SK-N-SH treated with all-trans-retinoic acid at 6 μM for 48 hours (cell line): Measurements from ENCODE around the gene ADPRHL1.

Source experiments
- ATAC-seq: fragments of 200-7000 bp; cut with Tn5 transposase; 3 replicates; pipeline ENCODE4 v1.9.1; 2020; ENCODE audit warnings: mild to moderate bottlenecking, moderate library complexity
- ARNTL ChIP-seq: fragments of 450-650 bp; formaldehyde crosslinking; IDR thresholded peaks from 2 replicates; pipeline ENCODE4 v1.5.0; 2020; ENCODE audit warnings: low read depth, mild to moderate bottlenecking, moderate library complexity, borderline replicate concordance
- BACH2 ChIP-seq: fragments of 250-450 bp; sonication (Bioruptor Pico); IDR thresholded peaks from 2 replicates; pipeline ENCODE4 v1.9.0; 2021; ENCODE audit warnings: mild to moderate bottlenecking, borderline replicate concordance
- CSDC2 ChIP-seq: fragments of 250-450 bp; sonication (Bioruptor Pico); IDR thresholded peaks from 2 replicates; pipeline ENCODE4 v1.5.0; 2020; ENCODE audit warnings: mild to moderate bottlenecking, moderate library complexity
- ESRRG ChIP-seq: fragments of 250-450 bp; sonication (Bioruptor Pico); IDR thresholded peaks from 2 replicates; pipeline ENCODE4 v1.6.1; 2021; ENCODE audit warnings: mild to moderate bottlenecking
- GLIS3 ChIP-seq: fragments of 250-450 bp; sonication (Bioruptor Pico); IDR thresholded peaks from 2 replicates; pipeline ENCODE4 v1.5.0; 2020; ENCODE audit warnings: mild to moderate bottlenecking, moderate library complexity
- ISL1 ChIP-seq: fragments of 250-450 bp; sonication (Bioruptor Pico); IDR thresholded peaks from 2 replicates; pipeline ENCODE4 v2.1.2; 2022; ENCODE audit warnings: mild to moderate bottlenecking, moderate library complexity
- OSR1 ChIP-seq: fragments of 250-450 bp; sonication (Bioruptor Pico); IDR thresholded peaks from 2 replicates; pipeline ENCODE4 v1.8.0; 2022; ENCODE audit warnings: moderate library complexity, mild to moderate bottlenecking, inconsistent platforms
- PPARA ChIP-seq: fragments of 250-450 bp; sonication (Bioruptor Pico); IDR thresholded peaks from 2 replicates; pipeline ENCODE4 v1.5.0; 2020; ENCODE audit warnings: mild to moderate bottlenecking, borderline replicate concordance
- RARB ChIP-seq: fragments of 250-450 bp; sonication (Bioruptor Pico); IDR thresholded peaks from 2 replicates; pipeline ENCODE4 v1.8.0; 2021; ENCODE audit warnings: mild to moderate bottlenecking, moderate library complexity
- SNAI2 ChIP-seq: fragments of 250-450 bp; sonication (Bioruptor Pico); IDR thresholded peaks from 2 replicates; pipeline ENCODE4 v1.5.0; 2020; ENCODE audit warnings: mild to moderate bottlenecking, moderate library complexity
- TCF4 ChIP-seq: fragments of 250-450 bp; sonication (Bioruptor Pico); IDR thresholded peaks from 2 replicates; pipeline ENCODE4 v1.8.0; 2021; ENCODE audit warnings: mild to moderate bottlenecking, moderate library complexity, borderline replicate concordance
- TOX ChIP-seq: fragments of 250-450 bp; sonication (Bioruptor Pico); IDR thresholded peaks from 2 replicates; pipeline ENCODE4 v1.8.0; 2021; ENCODE audit warnings: mild to moderate bottlenecking, moderate library complexity, borderline replicate concordance
- ZC3H10 ChIP-seq: fragments of 250-450 bp; sonication (Bioruptor Pico); IDR thresholded peaks from 2 replicates; pipeline ENCODE4 v1.5.1; 2021; ENCODE audit warnings: mild to moderate bottlenecking, moderate library complexity
- ZFP3 ChIP-seq: fragments of 250-450 bp; sonication (Bioruptor Pico); IDR thresholded peaks from 2 replicates; pipeline ENCODE4 v1.5.0; 2020; ENCODE audit warnings: mild to moderate bottlenecking, moderate library complexity
- ZNF70 ChIP-seq: fragments of 450-650 bp; formaldehyde crosslinking; IDR thresholded peaks from 2 replicates; pipeline ENCODE4 v1.5.0; 2020; ENCODE audit warnings: mild to moderate bottlenecking, moderate library complexity
- ZNF8 ChIP-seq: fragments of 450-650 bp; formaldehyde crosslinking; IDR thresholded peaks from 2 replicates; pipeline ENCODE4 v1.5.0; 2020; ENCODE audit warnings: mild to moderate bottlenecking, moderate library complexity
- TF ChIP-seq, protein P1 (sequence below): fragments of 250-450 bp; sonication (Bioruptor Pico); IDR thresholded peaks from 2 replicates; pipeline ENCODE4 v1.8.0; 2021; ENCODE audit warnings: low read depth, mild to moderate bottlenecking, moderate library complexity, borderline replicate concordance
- TF ChIP-seq, protein P2 (sequence below): fragments of 250-450 bp; sonication (Bioruptor Pico); IDR thresholded peaks from 2 replicates; pipeline ENCODE4 v1.8.0; 2020; ENCODE audit warnings: mild to moderate bottlenecking, moderate library complexity, borderline replicate concordance
- TF ChIP-seq, protein P3 (sequence below): fragments of 250-450 bp; sonication (Bioruptor Pico); IDR thresholded peaks from 2 replicates; pipeline ENCODE4 v1.5.1; 2021; ENCODE audit warnings: mild to moderate bottlenecking, moderate library complexity

ADPRHL1 gene

DNA sequence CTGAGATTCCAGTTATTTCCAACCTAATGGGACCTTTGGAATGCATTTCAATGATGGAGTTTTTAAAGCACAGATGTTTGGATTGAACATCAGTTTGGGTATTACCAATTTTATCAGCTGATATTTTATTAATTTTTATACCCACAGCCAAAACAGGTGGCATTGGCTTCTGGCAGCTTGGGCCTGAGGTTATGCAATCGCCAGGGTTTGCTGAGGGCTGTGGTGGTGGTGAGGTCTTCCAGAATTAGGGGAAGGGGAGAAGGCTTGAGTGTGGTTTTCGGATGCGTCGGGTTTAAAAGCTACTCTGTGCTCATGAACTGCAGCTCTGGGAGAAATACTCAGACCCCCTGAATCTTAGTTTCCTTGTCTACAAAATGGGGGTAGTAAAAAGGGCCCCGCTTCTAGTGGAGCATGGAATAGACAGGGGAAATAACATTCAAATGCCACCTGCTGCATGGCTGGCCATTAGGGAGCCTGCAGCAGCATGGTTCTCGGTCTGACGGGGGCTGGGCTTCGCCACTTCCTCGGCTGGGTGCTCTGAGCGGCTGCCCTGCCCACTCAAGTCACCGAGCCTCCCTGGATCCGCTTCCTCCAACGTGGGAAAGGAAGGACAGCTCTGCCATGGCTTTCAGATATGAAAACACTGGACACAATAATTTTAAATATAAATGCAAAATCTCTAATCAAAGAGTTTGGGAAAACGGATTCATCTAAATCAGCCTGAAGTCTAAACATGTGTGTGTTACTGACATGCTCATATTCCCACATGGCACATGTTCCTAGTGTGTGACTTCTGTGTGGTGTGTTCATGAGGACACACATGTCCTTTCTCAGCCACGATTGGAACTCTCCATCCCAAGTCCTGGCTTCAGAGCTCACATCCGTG, 35.2 kb downstream of the ADPRHL1 start:
- no peak for ATAC-seq
- TF ChIP-seq OSR1 (CRISPR knock-in tag) (no peak), CSDC2 (no peak), ESRRG (CRISPR knock-in tag) (no peak), SNAI2 (CRISPR knock-in tag) (no peak), BACH2 (no peak), TOX (CRISPR knock-in tag) (no peak), RARB (CRISPR knock-in tag) (no peak), GLIS3 (no peak), PPARA (no peak), ZC3H10 (CRISPR knock-in tag) (no peak)

DNA sequence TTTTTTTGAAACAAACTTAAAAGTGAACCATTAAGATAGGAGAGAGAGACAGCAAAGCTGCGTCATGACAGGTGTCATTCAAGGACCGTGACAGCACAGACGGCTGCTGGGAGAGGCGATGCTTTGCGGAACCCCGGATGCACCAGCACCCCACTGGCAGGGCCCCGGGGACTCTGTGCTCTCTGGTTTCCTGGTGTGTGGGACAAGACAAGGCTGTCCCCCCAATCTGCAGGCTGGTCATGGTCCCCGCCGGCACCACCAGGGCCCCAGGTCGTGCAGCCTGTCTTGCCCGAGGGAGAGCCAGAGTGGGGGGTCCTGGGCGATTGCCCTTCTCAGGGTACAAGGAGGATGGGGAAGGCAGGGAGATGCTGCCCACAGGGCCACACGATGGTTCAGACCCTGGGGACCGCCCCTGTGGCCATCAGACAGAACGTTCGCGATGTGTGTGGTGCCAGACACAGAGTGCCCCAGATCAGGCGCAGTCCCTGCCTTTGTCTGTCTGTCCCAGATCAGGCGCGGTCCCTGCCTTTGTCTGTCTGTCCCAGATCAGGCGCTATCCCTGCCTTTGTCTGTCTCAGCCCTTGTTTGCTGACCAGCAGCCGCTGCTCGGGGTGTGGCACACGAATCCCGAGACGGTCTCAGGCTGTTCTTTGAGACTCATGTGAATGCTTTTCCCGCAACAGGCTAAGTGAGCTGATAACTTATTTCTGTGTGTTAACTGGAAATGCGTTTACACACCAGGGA, 36.1 kb downstream of the ADPRHL1 start:
- TF ChIP-seq ESRRG (CRISPR knock-in tag) (no peak), SNAI2 (CRISPR knock-in tag) (no peak), GLIS3 (no peak), CSDC2 (no peak), TCF4 (CRISPR knock-in tag) (no peak), ARNTL (CRISPR knock-in tag) (no peak)
- no peak for ATAC-seq

DNA sequence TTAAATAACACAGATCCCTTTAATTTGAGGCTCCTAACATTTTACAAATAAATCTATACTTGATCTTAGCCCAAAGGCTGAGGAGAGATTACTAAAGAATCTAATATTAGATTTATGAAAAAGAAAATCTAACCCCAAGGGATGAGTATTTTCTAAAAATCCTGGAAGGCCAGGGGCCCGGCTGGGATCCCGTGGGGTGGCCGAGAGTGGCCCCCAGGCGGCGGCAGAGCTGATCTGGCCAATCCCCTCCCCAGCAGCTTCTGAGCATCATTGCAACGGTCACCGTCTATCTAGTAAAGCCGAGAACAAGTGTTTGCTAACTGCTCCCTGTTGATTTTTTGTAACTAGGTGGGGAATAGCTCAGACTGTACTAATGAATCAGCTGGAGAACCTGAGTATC, 37.5 kb downstream of the ADPRHL1 start:
- ATAC-seq, result no peak
- TF ChIP-seq BACH2 (no peak), ZNF70 (no peak), SNAI2 (CRISPR knock-in tag) (no peak), OSR1 (CRISPR knock-in tag) (no peak), TOX (CRISPR knock-in tag) (no peak), ZC3H10 (CRISPR knock-in tag) (no peak), ZFP3 (CRISPR knock-in tag) (no peak), CSDC2 (no peak), RARB (CRISPR knock-in tag) (no peak), ESRRG (CRISPR knock-in tag) (no peak), ZNF8 (CRISPR knock-in tag) (no peak), ISL1 (CRISPR knock-in tag) (no peak), GLIS3 (no peak)
- TF ChIP-seq, protein P1, sequence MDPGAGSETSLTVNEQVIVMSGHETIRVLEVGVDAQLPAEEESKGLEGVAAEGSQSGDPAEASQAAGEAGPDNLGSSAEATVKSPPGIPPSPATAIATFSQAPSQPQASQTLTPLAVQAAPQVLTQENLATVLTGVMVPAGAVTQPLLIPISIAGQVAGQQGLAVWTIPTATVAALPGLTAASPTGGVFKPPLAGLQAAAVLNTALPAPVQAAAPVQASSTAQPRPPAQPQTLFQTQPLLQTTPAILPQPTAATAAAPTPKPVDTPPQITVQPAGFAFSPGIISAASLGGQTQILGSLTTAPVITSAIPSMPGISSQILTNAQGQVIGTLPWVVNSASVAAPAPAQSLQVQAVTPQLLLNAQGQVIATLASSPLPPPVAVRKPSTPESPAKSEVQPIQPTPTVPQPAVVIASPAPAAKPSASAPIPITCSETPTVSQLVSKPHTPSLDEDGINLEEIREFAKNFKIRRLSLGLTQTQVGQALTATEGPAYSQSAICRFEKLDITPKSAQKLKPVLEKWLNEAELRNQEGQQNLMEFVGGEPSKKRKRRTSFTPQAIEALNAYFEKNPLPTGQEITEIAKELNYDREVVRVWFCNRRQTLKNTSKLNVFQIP (CRISPR knock-in tag), result no peak
- TF ChIP-seq, protein P2, sequence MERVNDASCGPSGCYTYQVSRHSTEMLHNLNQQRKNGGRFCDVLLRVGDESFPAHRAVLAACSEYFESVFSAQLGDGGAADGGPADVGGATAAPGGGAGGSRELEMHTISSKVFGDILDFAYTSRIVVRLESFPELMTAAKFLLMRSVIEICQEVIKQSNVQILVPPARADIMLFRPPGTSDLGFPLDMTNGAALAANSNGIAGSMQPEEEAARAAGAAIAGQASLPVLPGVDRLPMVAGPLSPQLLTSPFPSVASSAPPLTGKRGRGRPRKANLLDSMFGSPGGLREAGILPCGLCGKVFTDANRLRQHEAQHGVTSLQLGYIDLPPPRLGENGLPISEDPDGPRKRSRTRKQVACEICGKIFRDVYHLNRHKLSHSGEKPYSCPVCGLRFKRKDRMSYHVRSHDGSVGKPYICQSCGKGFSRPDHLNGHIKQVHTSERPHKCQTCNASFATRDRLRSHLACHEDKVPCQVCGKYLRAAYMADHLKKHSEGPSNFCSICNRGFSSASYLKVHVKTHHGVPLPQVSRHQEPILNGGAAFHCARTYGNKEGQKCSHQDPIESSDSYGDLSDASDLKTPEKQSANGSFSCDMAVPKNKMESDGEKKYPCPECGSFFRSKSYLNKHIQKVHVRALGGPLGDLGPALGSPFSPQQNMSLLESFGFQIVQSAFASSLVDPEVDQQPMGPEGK (CRISPR knock-in tag), result no peak
- TF ChIP-seq, all 23 proteins: peak for 0

DNA sequence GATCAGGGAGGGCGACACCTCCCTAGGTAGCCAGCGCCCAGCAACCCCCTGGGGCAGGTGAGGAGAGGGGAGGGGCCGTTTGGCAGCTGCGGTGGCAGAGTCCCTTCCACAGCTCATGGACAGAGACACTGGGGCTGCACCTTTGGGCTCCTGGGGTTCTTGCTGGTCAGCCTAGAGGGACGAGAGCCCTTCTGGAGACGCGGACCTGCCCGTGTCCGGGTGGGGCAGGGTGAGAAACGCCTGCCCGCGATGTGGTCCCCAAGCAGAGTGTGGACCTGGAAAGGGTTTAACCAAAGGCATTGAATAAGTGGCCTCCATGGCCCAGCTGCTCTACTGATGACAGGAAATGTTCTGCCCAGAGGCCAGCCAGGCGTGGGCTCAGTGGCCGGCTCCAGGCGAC, 38.3 kb downstream of the ADPRHL1 start:
- TF ChIP-seq OSR1 (CRISPR knock-in tag), result no peak
- no peak for TF ChIP-seq TOX (CRISPR knock-in tag)
- no peak for TF ChIP-seq ESRRG (CRISPR knock-in tag)
- TF ChIP-seq, protein P1 (CRISPR knock-in tag), result no peak
- TF ChIP-seq, protein P3, sequence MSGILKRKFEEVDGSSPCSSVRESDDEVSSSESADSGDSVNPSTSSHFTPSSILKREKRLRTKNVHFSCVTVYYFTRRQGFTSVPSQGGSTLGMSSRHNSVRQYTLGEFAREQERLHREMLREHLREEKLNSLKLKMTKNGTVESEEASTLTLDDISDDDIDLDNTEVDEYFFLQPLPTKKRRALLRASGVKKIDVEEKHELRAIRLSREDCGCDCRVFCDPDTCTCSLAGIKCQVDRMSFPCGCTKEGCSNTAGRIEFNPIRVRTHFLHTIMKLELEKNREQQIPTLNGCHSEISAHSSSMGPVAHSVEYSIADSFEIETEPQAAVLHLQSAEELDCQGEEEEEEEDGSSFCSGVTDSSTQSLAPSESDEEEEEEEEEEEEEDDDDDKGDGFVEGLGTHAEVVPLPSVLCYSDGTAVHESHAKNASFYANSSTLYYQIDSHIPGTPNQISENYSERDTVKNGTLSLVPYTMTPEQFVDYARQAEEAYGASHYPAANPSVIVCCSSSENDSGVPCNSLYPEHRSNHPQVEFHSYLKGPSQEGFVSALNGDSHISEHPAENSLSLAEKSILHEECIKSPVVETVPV (CRISPR knock-in tag), result no peak
- no peak for TF ChIP-seq BACH2
- TF ChIP-seq ISL1 (CRISPR knock-in tag), result no peak
- ATAC-seq, result no peak
